Esophagus muscularis mucosa (tissue), 4 donors: ENCODE results near the gene SERPINA1. TPM values are rescaled to one million over a fixed set of nuclear protein-coding genes. Genes with fewer than 3 reads are reported as not detected.
A peak's percentile ranks its signal among the peaks of the same experiment; 100 is the strongest.

ENCODE experiments used
- DNase-seq: peaks from one replicate; pipeline ENCODE4 v3.0.0-alpha.2; 2017; ENCODE audit errors: extremely low spot score
- H3K27ac ChIP-seq, 4 donors: fragments of 200-600 bp; sonication (generic); replicated peaks in 1 of 4; 1 replicate in 3 of 4; 2 replicates in 1 of 4; pipeline ENCODE4 v1.5.1; 2016 to 2019; ENCODE audit warnings: mild to moderate bottlenecking in 1 of 4
- H3K27me3 ChIP-seq, 4 donors: fragments of 200-600 bp; sonication (generic); one replicate each; pipeline versions ENCODE4 v1.5.1 to v1.6.0; 2016 to 2019
- H3K36me3 ChIP-seq, 4 donors: fragments of 200-600 bp; sonication (generic); one replicate each; pipeline ENCODE4 v1.5.1; 2016 to 2019
- H3K4me1 ChIP-seq, 4 donors: fragments of 200-600 bp; sonication (generic); one replicate each; pipeline ENCODE4 v1.5.1; 2016 to 2019
- H3K4me3 ChIP-seq, 4 donors: fragments of 200-600 bp; sonication (generic); 1 replicate in 2 of 4; 2 replicates in 2 of 4; pipeline ENCODE4 v1.5.1; 2016 to 2019; ENCODE audit warnings: mild to moderate bottlenecking in 4 of 4, moderate library complexity in 1 of 4
- H3K9me3 ChIP-seq, 4 donors: fragments of 200-600 bp; sonication (generic); 1 replicate in 3 of 4; 2 replicates in 1 of 4; pipeline ENCODE4 v1.5.1; 2016 to 2019
- CTCF ChIP-seq, 3 experiments: fragments of 200-600 bp in 2 of 3; fragments of 450-650 bp in 1 of 3; sonication (generic) in 2 of 3; IDR thresholded peaks; one replicate each; pipeline ENCODE4 v1.5.1; 2017 to 2019; ENCODE audit warnings: antibody characterized with exemption in 3 of 3, mild to moderate bottlenecking in 2 of 3, moderate library complexity in 1 of 3
- EP300 ChIP-seq: sonication (generic); formaldehyde crosslinking; IDR thresholded peaks from one replicate; pipeline ENCODE4 v1.6.1; 2017; ENCODE audit warnings: antibody characterized with exemption
- POLR2A ChIP-seq: fragments of 450-650 bp; IDR thresholded peaks from one replicate; pipeline ENCODE4 v1.6.1; 2017; ENCODE audit warnings: antibody characterized with exemption, moderate library complexity, mild to moderate bottlenecking, low read depth
- POLR2AphosphoS5 ChIP-seq, 2 donors: sonication (generic); formaldehyde crosslinking; IDR thresholded peaks; one replicate each; pipeline ENCODE4 v1.6.1; 2017; ENCODE audit warnings: antibody characterized with exemption in 2 of 2
- WGBS: methylation state at CpG from one replicate; pipeline ENCODE4 v1.1.5; 2018; 5-methylcytosine and 5-hydroxymethylcytosine counted together
- intact Hi-C: fragments of 100-400 bp; cut with DNase I; formaldehyde crosslinking; loops from one replicate; pipeline ENCODE4 v1.15.1; 2023
- total RNA-seq, 4 donors: library from RNA; depleted of rRNA; stranded (reverse); fragments of >200 nt; gene quantifications; one replicate each; pipeline versions ENCODE4 v1.1.0 to v1.2.1, GENCODE V29; 2016

Gene SERPINA1
- total RNA-seq, 4 donors from 2014 or later: 1.7 to 20.2 (median 2.2) TPM

DNA sequence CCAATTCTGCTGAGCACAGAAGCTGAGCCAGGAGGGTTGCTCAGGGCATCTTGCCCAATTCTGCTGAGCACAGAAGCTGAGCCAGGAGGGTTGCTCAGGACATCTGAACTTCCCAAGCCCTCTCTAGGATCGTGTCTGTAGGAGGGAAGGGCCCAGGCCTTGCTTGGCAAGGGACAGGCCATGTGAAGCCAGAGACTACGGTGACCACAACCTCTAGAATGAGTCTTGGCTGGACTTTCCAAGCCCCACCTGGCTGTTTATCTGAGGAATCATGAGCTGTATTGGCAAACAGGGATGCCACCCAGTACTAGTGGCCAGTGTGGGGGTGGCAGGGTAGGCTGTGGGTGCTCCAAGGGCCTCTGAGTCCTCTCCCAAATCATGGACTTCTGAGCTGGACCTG is 57.5 kb downstream of the SERPINA1 start:
- Histone ChIP-seq H3K9me3 (peaks cover 0 to 12% (median 2%) of the 10 kb centered on the region in 4 donors), H3K4me3 (no peak overlapping the region), H3K36me3 (no peaks in the 10 kb centered on the region), H3K27me3 (no peaks in the 10 kb centered on the region), H3K4me1 (no peaks in the 10 kb centered on the region), H3K27ac (no peak overlapping the region)
- no CpG with 5 or more reads among the region's 2 CpGs for WGBS
- intact Hi-C loops: no loop called here
- peak; percentile 86 for DNase-seq
- TF ChIP-seq POLR2A (no peak), CTCF (IDR thresholded peaks at IDR 0.05) (no peak), POLR2AphosphoS5 (IDR thresholded peaks at IDR 0.05) (no peak), EP300 (no peak)

GRCh38 chr14:94330432-94330831 is 58.0 kb downstream of the SERPINA1 start:
- peak; percentile 75 for DNase-seq
- Histone ChIP-seq H3K27ac (no peak overlapping the region), H3K4me3 (no peak overlapping the region), H3K36me3 (no peaks in the 10 kb centered on the region), H3K4me1 (no peaks in the 10 kb centered on the region), H3K9me3 (peaks cover 0 to 12% (median 2%) of the 10 kb centered on the region in 4 donors), H3K27me3 (no peaks in the 10 kb centered on the region)
- WGBS: 79% methylated on average over 3 of the region's 3 CpGs
- TF ChIP-seq CTCF (IDR thresholded peaks at IDR 0.05) (no peak), EP300 (no peak), POLR2A (no peak), POLR2AphosphoS5 (IDR thresholded peaks at IDR 0.05) (no peak)
- intact Hi-C loops: no loop called here

GRCh38 chr14:94329857-94330256 is 58.5 kb downstream of the SERPINA1 start:
- H3K36me3 ChIP-seq: no peaks in the 10 kb centered on the region
- 92% methylated on average over 4 of the region's 4 CpGs for WGBS

GRCh38 chr14:94328196-94328595 is 60.2 kb downstream of the SERPINA1 start:
- Histone ChIP-seq H3K36me3 (no peaks in the 10 kb centered on the region), H3K27me3 (no peaks in the 10 kb centered on the region), H3K27ac (no peak overlapping the region), H3K4me3 (no peak overlapping the region), H3K9me3 (peaks cover 0 to 12% (median 2%) of the 10 kb centered on the region in 4 donors), H3K4me1 (no peaks in the 10 kb centered on the region)
- TF ChIP-seq POLR2AphosphoS5 (IDR thresholded peaks at IDR 0.05) (no peak), EP300 (no peak), CTCF (IDR thresholded peaks at IDR 0.05) (no peak), POLR2A (no peak)
- 89% methylated on average over 2 of the region's 2 CpGs for WGBS
- DNase-seq: no peak
- intact Hi-C loops: no loop called here

More at GRCh38 chr14:94329857-94330256, 58.5 kb downstream of the SERPINA1 start:
- Histone ChIP-seq H3K27me3 (no peaks in the 10 kb centered on the region), H3K27ac (no peak overlapping the region), H3K4me3 (no peak overlapping the region), H3K4me1 (no peaks in the 10 kb centered on the region), H3K9me3 (peaks cover 0 to 12% (median 2%) of the 10 kb centered on the region in 4 donors)
- intact Hi-C loops: no loop called here
- TF ChIP-seq POLR2AphosphoS5 (IDR thresholded peaks at IDR 0.05): no peak
- TF ChIP-seq CTCF (IDR thresholded peaks at IDR 0.05): no peak
- TF ChIP-seq POLR2A: no peak
- no peak for TF ChIP-seq EP300
- DNase-seq: no peak

Other genes starting within 250 kb of the SERPINA1 start
- under 1 TPM in 3 of 4 donors, not detected in 1; 0.19 to 0.83 (median 0.34) TPM for gene PPP4R4, start 214.3 kb downstream of the SERPINA1 start, total RNA-seq
- gene SERPINA10, start 95.3 kb downstream of the SERPINA1 start, total RNA-seq: not detected
- gene SERPINA6, start 65.3 kb downstream of the SERPINA1 start, total RNA-seq: not detected
- gene SERPINA2, start 21.9 kb downstream of the SERPINA1 start, total RNA-seq: not detected
- gene SERPINA11, start 64.2 kb upstream of the SERPINA1 start, total RNA-seq: not detected
- not detected for gene SERPINA9, start 87.6 kb upstream of the SERPINA1 start, total RNA-seq
- gene SERPINA12, start 120.9 kb upstream of the SERPINA1 start, total RNA-seq: not detected
- gene SERPINA4, start 172.8 kb upstream of the SERPINA1 start, total RNA-seq: not detected
- 1 to 10 TPM; 2.1 to 5.1 (median 3.7) TPM for gene SERPINA5, start 192.8 kb upstream of the SERPINA1 start, total RNA-seq
- gene SERPINA3, start 223.8 kb upstream of the SERPINA1 start, total RNA-seq: 100 to 1,000 TPM in 3 of 4 donors, 10 to 100 TPM in 1; 71.8 to 284 (median 255) TPM